ENCODE results near the gene EIF2B2.
A peak's percentile ranks its signal among the peaks of the same experiment; 100 is the strongest.

The EIF2B2 gene

GRCh38 chr14:74975059-74975810, 27.5 kb upstream of the EIF2B2 start:
- H3K36me3 Mint-ChIP-seq (ENCODE audit: low read depth) = no peaks in the 10 kb centered on the region
- H3K27me3 Mint-ChIP-seq (ENCODE audit: low read depth, poor library complexity) = peaks cover 14% of the 10 kb centered on the region
- DNase-seq = no peak
- H3K27ac Mint-ChIP-seq = no peak overlapping the region
- no peak overlapping the region for H3K4me3 Mint-ChIP-seq
- no peaks in the 10 kb centered on the region for H3K9me3 Mint-ChIP-seq
- peaks cover 67% of the 10 kb centered on the region for H3K4me1 Mint-ChIP-seq
- TF ChIP-seq CTCF (IDR thresholded peaks at IDR 0.05) = no peak

- no peak for DNase-seq
- no peak for TF ChIP-seq CTCF (IDR thresholded peaks at IDR 0.05)
- H3K9me3 Mint-ChIP-seq = no peaks in the 10 kb centered on the region
- no peaks in the 10 kb centered on the region for H3K36me3 Mint-ChIP-seq (ENCODE audit: low read depth)
- peaks cover 74% of the 10 kb centered on the region for H3K4me1 Mint-ChIP-seq
- no peak overlapping the region for H3K27ac Mint-ChIP-seq
- H3K4me3 Mint-ChIP-seq = no peak overlapping the region
- H3K27me3 Mint-ChIP-seq (ENCODE audit: low read depth, poor library complexity) = peaks cover 14% of the 10 kb centered on the region
These were observed 26.2 kb upstream of the EIF2B2 start for GRCh38 chr14:74976264-74977113.

GRCh38 chr14:74977164-74977900, 25.4 kb upstream of the EIF2B2 start:
- Mint-ChIP-seq H3K36me3 (ENCODE audit: low read depth) (no peaks in the 10 kb centered on the region), H3K27me3 (ENCODE audit: low read depth, poor library complexity) (peaks cover 14% of the 10 kb centered on the region), H3K27ac (no peak overlapping the region), H3K9me3 (no peaks in the 10 kb centered on the region), H3K4me3 (no peak overlapping the region), H3K4me1 (peaks cover 82% of the 10 kb centered on the region)
- no peak for TF ChIP-seq CTCF (IDR thresholded peaks at IDR 0.05)
- DNase-seq = no peak

GRCh38 chr14:74977901-74978385, 24.8 kb upstream of the EIF2B2 start:
- peak overlapping the region; percentile 55 for H3K4me3 Mint-ChIP-seq
- peak overlapping the region; percentile 45 for H3K27ac Mint-ChIP-seq
- H3K27me3 Mint-ChIP-seq (ENCODE audit: low read depth, poor library complexity) = peaks cover 14% of the 10 kb centered on the region
- TF ChIP-seq CTCF (IDR thresholded peaks at IDR 0.05) = no peak
- no peaks in the 10 kb centered on the region for H3K36me3 Mint-ChIP-seq (ENCODE audit: low read depth)
- no peaks in the 10 kb centered on the region for H3K9me3 Mint-ChIP-seq
- no peak for DNase-seq
- peaks cover 88% of the 10 kb centered on the region for H3K4me1 Mint-ChIP-seq

GRCh38 chr14:74978416-74978947, 24.2 kb upstream of the EIF2B2 start:
- no peak overlapping the region for H3K4me3 Mint-ChIP-seq

More at GRCh38 chr14:74978416-74978947, 24.2 kb upstream of the EIF2B2 start:
- peaks cover 14% of the 10 kb centered on the region for H3K27me3 Mint-ChIP-seq (ENCODE audit: low read depth, poor library complexity)
- no peak for TF ChIP-seq CTCF (IDR thresholded peaks at IDR 0.05)
- DNase-seq = peak; percentile 42
- no peaks in the 10 kb centered on the region for H3K36me3 Mint-ChIP-seq (ENCODE audit: low read depth)
- no peaks in the 10 kb centered on the region for H3K9me3 Mint-ChIP-seq
- peaks cover 94% of the 10 kb centered on the region for H3K4me1 Mint-ChIP-seq
- H3K27ac Mint-ChIP-seq = peak overlapping the region; percentile 45

All from nephron progenitor cell (in vitro differentiated cells).